GM21390 (cell line): ENCODE results near the gene TUBB.

ENCODE experiments used
- ATAC-seq: cut with Tn5 transposase; IDR thresholded peaks from one replicate; pipeline ENCODE4 v1.9.1; 2021; ENCODE audit not compliant: unreplicated experiment

The TUBB gene

GRCh38 chr6:30719791-30720737, at the start of gene TUBB:
Gene TUBB, plus strand, starts transcription at chr6:30720352. Its CDS starts 155 bp downstream, at chr6:30720507.
- ATAC-seq = peak; percentile 33

- ATAC-seq = no peak
These were observed 49.2 kb upstream of the TUBB start for GRCh38 chr6:30670760-30671527.

GRCh38 chr6:30672445-30673253, 47.5 kb upstream of the TUBB start, which contains the start of gene DHX16:
Gene DHX16, minus strand, starts transcription at chr6:30673006. Its CDS starts 165 bp downstream, at chr6:30672841.
- ATAC-seq = peak; percentile 71

- no peak for ATAC-seq
These were observed 43.4 kb upstream of the TUBB start for GRCh38 chr6:30676660-30677285.

GRCh38 chr6:30678964-30679726, 41.0 kb upstream of the TUBB start:
- no peak for ATAC-seq

GRCh38 chr6:30679765-30680535, 40.2 kb upstream of the TUBB start:
- ATAC-seq = no peak

- no peak for ATAC-seq
These were observed 38.4 kb upstream of the TUBB start for GRCh38 chr6:30681766-30682142.

- ATAC-seq = peak; percentile 39
These were observed 37.7 kb upstream of the TUBB start for GRCh38 chr6:30682143-30683117.

- ATAC-seq = no peak
These were observed 36.8 kb upstream of the TUBB start for GRCh38 chr6:30683183-30683979.

GRCh38 chr6:30683980-30684338, 36.2 kb upstream of the TUBB start:
- ATAC-seq = no peak

GRCh38 chr6:30684386-30685156, 35.6 kb upstream of the TUBB start:
- no peak for ATAC-seq

GRCh38 chr6:30685157-30686008, 34.8 kb upstream of the TUBB start:
- no peak for ATAC-seq

- ATAC-seq = no peak
These were observed 33.9 kb upstream of the TUBB start, which contains the start of gene PPP1R18 for GRCh38 chr6:30686009-30686907. Gene PPP1R18, minus strand, starts transcription at chr6:30686645. Its CDS starts 627 bp downstream, at chr6:30686018.

GRCh38 chr6:30686908-30687658, 33.1 kb upstream of the TUBB start:
- ATAC-seq = peak; percentile 42
